DND-41 (cell line): Measurements from ENCODE around the gene IL1R2.

ENCODE experiments used
- ATAC-seq: fragments of 200-7000 bp; cut with Tn5 transposase; 3 replicates; pipeline ENCODE4 v1.9.1; 2021; ENCODE audit warnings: low read depth; ENCODE audit not compliant: insufficient read depth
- DNase-seq: peaks from one replicate; pipeline ENCODE4 v3.0.0-alpha.2; 2020
- H2AFZ ChIP-seq: 2 replicates; pipeline ENCODE4 v1.6.0; 2012; ENCODE audit warnings: low read depth, low read length
- H3K27ac ChIP-seq: 2 replicates; pipeline ENCODE4 v1.5.1; 2012; ENCODE audit warnings: low read length, inconsistent platforms
- H3K27me3 ChIP-seq: fragments of 200-600 bp; sonication (generic); 2 replicates; pipeline ENCODE4 v1.6.0; 2012; ENCODE audit warnings: low read length, mild to moderate bottlenecking, inconsistent platforms; ENCODE audit not compliant: insufficient read depth, poor library complexity
- H3K36me3 ChIP-seq: 2 replicates; pipeline ENCODE4 v1.5.1; 2012; ENCODE audit warnings: low read length, inconsistent platforms; ENCODE audit not compliant: insufficient read depth
- H3K4me1 ChIP-seq: 2 replicates; pipeline ENCODE4 v1.5.1; 2012; ENCODE audit warnings: mild to moderate bottlenecking, low read length; ENCODE audit not compliant: insufficient read depth
- H3K4me2 ChIP-seq: 2 replicates; pipeline ENCODE4 v1.6.0; 2012; ENCODE audit warnings: mild to moderate bottlenecking, moderate library complexity, low read length, inconsistent platforms; ENCODE audit not compliant: insufficient read depth
- H3K4me3 ChIP-seq, 2 experiments: fragments of 200-600 bp in 1 of 2; shearing (Covaris generic) in 1 of 2; 2 replicates each; pipeline ENCODE4 v1.5.1; 2012 to 2016; ENCODE audit warnings: inconsistent platforms in 2 of 2, low read length in 2 of 2, mild to moderate bottlenecking in 2 of 2, low read depth in 1 of 2, moderate library complexity in 1 of 2
- H3K79me2 ChIP-seq: 2 replicates; pipeline ENCODE4 v1.6.0; 2012; ENCODE audit warnings: low read length, inconsistent platforms; ENCODE audit not compliant: insufficient read depth
- H3K9ac ChIP-seq: 2 replicates; pipeline ENCODE4 v1.6.0; 2012; ENCODE audit warnings: low read depth, mild to moderate bottlenecking, inconsistent platforms, low read length, moderate library complexity
- H3K9me3 ChIP-seq: 2 replicates; pipeline ENCODE4 v1.5.1; 2012; ENCODE audit warnings: low read length, moderate library complexity, mild to moderate bottlenecking, inconsistent platforms; ENCODE audit not compliant: insufficient read depth, severe bottlenecking
- H4K20me1 ChIP-seq: 2 replicates; pipeline ENCODE4 v1.6.0; 2012; ENCODE audit warnings: low read length; ENCODE audit not compliant: insufficient read depth
- CTCF ChIP-seq: IDR thresholded peaks from 2 replicates; pipeline ENCODE4 v1.5.1; 2012; ENCODE audit warnings: borderline replicate concordance, low read length, moderate library complexity, mild to moderate bottlenecking; ENCODE audit not compliant: poor library complexity, severe bottlenecking; ENCODE audit errors: extremely low read depth
- EZH2 ChIP-seq: IDR thresholded peaks from 3 replicates; pipeline ENCODE4 v1.6.1; 2012; ENCODE audit warnings: borderline replicate concordance, low read depth, mild to moderate bottlenecking, moderate library complexity, low read length, inconsistent platforms; ENCODE audit not compliant: severe bottlenecking

Gene IL1R2

DNA sequence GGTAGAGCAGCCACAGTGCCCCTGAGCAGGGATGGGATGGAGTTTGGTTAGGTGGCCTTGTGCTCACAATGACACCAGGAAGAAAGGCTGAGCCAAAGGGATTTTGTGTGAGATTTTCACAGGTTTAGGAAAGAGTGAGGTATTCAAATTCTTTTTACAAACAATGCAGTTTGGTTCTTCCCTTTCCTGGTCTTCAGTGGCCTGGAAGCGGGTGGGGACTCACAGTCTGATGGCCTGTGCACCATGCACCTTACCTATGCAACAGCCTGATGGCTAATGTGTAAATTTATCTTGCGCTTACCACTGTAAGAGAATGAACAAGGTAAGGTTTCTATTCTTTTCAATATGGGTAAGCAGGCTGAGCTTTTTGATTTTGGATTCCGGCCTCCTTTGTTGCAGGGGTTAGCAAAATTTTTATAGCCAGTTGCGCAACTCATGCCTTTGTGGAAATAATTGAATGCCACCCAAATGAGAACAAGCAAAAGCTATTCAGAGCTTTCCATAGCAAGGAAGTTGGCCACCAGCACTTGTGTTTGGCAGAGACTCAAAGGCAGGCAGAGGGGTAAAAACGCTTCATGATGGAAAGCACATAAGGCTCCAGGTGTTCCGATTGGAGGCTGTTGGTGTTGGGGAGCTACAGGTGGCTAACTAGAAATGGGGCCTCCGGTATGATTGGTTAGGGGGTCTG, 23.8 kb upstream of the IL1R2 start:
- no peaks in the 10 kb centered on the region for H3K36me3 ChIP-seq
- DNase-seq (no peak), ATAC-seq (no peak)
- H3K4me2 ChIP-seq = no peak overlapping the region
- no peak overlapping the region for H2AFZ ChIP-seq
- no peak overlapping the region for H3K4me3 ChIP-seq
- H3K9me3 ChIP-seq = no peaks in the 10 kb centered on the region
- H3K27me3 ChIP-seq = no peaks in the 10 kb centered on the region
- TF ChIP-seq EZH2 (no peak), CTCF (no peak)
- no peaks in the 10 kb centered on the region for H3K79me2 ChIP-seq
- no peaks in the 10 kb centered on the region for H4K20me1 ChIP-seq
- no peak overlapping the region for H3K27ac ChIP-seq
- H3K4me1 ChIP-seq = no peaks in the 10 kb centered on the region
- no peak overlapping the region for H3K9ac ChIP-seq

DNA sequence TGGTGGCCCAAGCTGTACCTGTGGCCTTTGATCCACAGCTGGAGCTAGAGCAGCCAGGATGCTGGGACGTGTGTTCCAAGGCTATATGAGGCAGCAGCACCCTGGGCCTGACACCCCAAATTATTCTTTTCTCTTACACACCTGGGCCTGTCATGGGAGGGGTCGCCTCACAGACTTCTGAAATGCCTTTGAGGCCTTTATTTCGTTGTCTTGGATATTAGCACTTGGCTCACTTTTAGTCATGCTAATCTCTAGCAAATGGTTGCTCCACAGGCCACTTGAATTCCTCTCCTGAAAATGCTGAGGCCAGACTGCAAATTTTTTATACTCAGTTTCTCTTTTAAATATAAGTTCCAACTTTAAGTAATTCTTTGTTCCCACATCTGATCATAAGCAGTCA, 22.0 kb upstream of the IL1R2 start:
- Histone ChIP-seq H3K9ac (no peak overlapping the region), H3K4me3 (no peak overlapping the region), H3K27ac (no peak overlapping the region), H3K27me3 (no peaks in the 10 kb centered on the region), H2AFZ (no peak overlapping the region), H3K4me2 (no peak overlapping the region), H4K20me1 (no peaks in the 10 kb centered on the region), H3K79me2 (no peaks in the 10 kb centered on the region), H3K4me1 (no peaks in the 10 kb centered on the region), H3K9me3 (no peaks in the 10 kb centered on the region), H3K36me3 (no peaks in the 10 kb centered on the region)
- DNase-seq = no peak
- no peak for TF ChIP-seq EZH2
- no peak for TF ChIP-seq CTCF
- no peak for ATAC-seq

- ATAC-seq (no peak), DNase-seq (no peak)
- Histone ChIP-seq H2AFZ (no peak overlapping the region), H3K27ac (no peak overlapping the region), H3K79me2 (no peaks in the 10 kb centered on the region), H4K20me1 (no peaks in the 10 kb centered on the region), H3K27me3 (no peaks in the 10 kb centered on the region), H3K4me1 (no peaks in the 10 kb centered on the region), H3K4me2 (no peak overlapping the region), H3K9ac (no peak overlapping the region), H3K9me3 (no peaks in the 10 kb centered on the region), H3K36me3 (no peaks in the 10 kb centered on the region), H3K4me3 (no peak overlapping the region)
- TF ChIP-seq CTCF (no peak), EZH2 (no peak)
Measured at GRCh38 chr2:101970901-101971300, 20.9 kb upstream of the IL1R2 start.
